ENCODE data around the gene ANKRD62. TPM values are rescaled to one million over a fixed set of nuclear protein-coding genes. Genes with fewer than 3 reads are reported as not detected.
"Not testable (repeated sequence)": the region's sequence is repeated elsewhere in the genome, so short reads cannot be mapped to it uniquely, and the experiment has no call there.

ANKRD62 gene
- polyA plus RNA-seq, 2 donors: 0.16 to 0.45 TPM

DNA sequence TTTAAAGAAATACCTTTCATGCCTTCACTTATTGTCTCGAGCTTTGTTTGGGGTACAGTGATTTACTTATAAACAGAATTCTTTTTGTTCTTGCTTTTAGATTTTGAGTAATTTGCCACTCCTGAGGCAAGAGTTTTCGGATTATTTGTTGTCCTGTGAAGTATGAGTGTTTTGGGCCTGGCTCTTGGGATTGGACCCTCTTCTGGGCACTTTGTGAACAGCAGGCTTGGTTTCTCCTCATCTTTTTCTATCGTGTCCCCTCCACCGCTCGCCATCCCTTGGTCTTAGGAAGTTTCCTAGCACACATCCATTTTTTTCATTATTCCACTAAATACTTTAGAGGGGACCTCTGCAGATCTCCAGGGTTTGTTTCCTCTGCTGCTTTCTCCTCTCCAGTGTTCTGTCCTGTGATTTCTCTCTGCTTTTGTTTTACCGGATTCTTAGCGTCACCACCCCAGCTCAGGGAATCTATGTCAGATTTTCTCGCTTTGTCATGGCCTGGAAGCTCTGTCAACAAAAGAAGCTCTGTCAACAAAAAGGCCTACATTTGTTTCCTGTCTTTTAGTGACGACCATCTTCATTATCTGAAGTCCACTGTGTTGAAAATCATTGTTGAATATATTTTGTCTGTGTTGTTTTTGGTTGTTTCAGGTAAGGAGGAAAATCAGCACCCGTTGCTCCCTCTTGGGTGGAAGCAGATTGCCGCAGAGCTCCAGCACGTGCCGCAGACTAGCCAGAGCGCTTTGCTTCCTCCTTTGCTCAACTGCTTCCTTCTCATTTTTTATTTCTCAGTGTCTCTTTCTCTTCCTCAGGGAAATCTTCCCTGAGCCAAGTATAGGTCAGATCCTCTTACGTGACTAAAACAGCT, 27.8 kb downstream of the ANKRD62 start:
- no peaks in the 10 kb centered on the region for H3K9me3 ChIP-seq (ENCODE audit: control insufficient read depth in 2 of 2, insufficient read depth in 1 of 2, low read depth in 1 of 2, low read length in 1 of 2)
- WGBS, 2 donors: 72 to 73% methylated on average over 15 of the region's 15 CpGs
- H3K36me3 ChIP-seq (ENCODE audit: control insufficient read depth in 2 of 2, insufficient read depth in 2 of 2, low read length in 1 of 2): no peaks in the 10 kb centered on the region
- H3K27ac ChIP-seq (ENCODE audit: low read depth in 2 of 2, low read length in 1 of 2): no peak overlapping the region
- no peak overlapping the region for H3K4me3 ChIP-seq (ENCODE audit: low read depth in 1 of 2, low read length in 2 of 2)
- H3K4me1 ChIP-seq (ENCODE audit: control insufficient read depth in 2 of 2, insufficient read depth in 2 of 2, low read length in 1 of 2): no peaks in the 10 kb centered on the region
- no peaks in the 10 kb centered on the region for H3K27me3 ChIP-seq (ENCODE audit: control insufficient read depth in 1 of 2, insufficient read depth in 2 of 2, low read length in 2 of 2)

DNA sequence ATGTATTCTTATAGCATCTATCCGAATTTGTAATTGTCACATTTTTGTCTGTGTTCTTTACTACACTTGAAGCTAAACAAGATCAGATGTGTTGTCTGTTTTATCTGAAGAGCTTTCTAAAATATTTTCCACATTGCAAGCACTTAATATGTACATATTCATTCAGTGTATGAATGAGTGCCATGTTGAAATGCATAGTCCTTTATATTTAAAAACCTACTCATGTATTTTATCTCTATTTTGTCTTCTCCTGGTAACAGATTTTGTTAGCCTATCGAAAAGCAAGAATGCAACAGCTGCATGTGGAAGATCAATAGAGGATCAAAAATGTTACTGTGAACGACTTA, 28.4 kb downstream of the ANKRD62 start:
- not testable (repeated sequence) for H3K4me3 ChIP-seq (ENCODE audit: low read depth in 1 of 2, low read length in 2 of 2); H3K4me1 ChIP-seq (ENCODE audit: control insufficient read depth in 2 of 2, insufficient read depth in 2 of 2, low read length in 1 of 2); H3K9me3 ChIP-seq (ENCODE audit: control insufficient read depth in 2 of 2, insufficient read depth in 1 of 2, low read depth in 1 of 2, low read length in 1 of 2); H3K27me3 ChIP-seq (ENCODE audit: control insufficient read depth in 1 of 2, insufficient read depth in 2 of 2, low read length in 2 of 2); H3K27ac ChIP-seq (ENCODE audit: low read depth in 2 of 2, low read length in 1 of 2); H3K36me3 ChIP-seq (ENCODE audit: control insufficient read depth in 2 of 2, insufficient read depth in 2 of 2, low read length in 1 of 2)
- WGBS, 2 donors: 83 to 88% methylated on average over 3 of the region's 3 CpGs

DNA sequence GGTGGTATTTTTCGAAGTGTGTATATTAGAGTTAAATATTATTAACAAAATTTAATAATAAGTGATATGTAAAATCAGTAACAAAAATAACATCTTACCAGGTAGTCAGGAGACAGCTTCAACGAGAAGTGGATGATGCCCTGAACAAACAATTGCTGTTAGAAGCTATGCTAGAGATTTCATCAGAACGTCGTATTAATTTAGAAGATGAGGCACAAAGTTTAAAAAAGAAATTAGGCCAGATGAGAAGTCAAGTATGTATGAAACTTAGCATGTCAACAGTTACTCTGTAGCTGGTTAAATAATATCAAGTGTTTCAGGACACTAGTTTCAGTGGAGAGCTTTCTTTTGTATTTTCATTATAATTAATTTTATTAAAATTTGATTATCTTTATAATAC, 34.0 kb downstream of the ANKRD62 start:
- H3K4me1 ChIP-seq (ENCODE audit: control insufficient read depth in 2 of 2, insufficient read depth in 2 of 2, low read length in 1 of 2); H3K4me3 ChIP-seq (ENCODE audit: low read depth in 1 of 2, low read length in 2 of 2); H3K27ac ChIP-seq (ENCODE audit: low read depth in 2 of 2, low read length in 1 of 2); H3K9me3 ChIP-seq (ENCODE audit: control insufficient read depth in 2 of 2, insufficient read depth in 1 of 2, low read depth in 1 of 2, low read length in 1 of 2); H3K36me3 ChIP-seq (ENCODE audit: control insufficient read depth in 2 of 2, insufficient read depth in 2 of 2, low read length in 1 of 2); H3K27me3 ChIP-seq (ENCODE audit: control insufficient read depth in 1 of 2, insufficient read depth in 2 of 2, low read length in 2 of 2): not testable (repeated sequence)
- WGBS, 2 donors: 79 to 85% methylated on average over 4 of the region's 4 CpGs

DNA sequence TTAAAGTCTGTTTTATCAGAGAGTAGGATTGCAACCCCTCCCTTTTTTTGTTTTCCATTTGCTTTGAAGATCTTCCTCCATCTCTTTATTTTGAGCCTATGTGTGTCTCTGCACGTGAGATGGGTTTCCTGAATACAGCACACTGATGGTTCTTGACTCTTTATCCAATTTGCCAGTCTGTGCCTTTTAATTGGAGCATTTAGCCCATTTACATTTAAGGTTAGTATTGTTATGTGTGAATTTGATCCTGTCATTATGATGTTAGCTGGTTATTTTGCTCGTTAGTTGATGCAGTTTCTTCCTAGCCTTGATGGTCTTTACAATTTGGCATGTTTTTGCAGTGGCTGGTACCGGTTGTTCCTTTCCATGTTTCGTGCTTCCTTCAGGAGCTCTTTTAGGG, 45.2 kb downstream of the ANKRD62 start:
- 86 to 88% methylated on average over 2 to 3 of the region's 4 CpGs for WGBS, 2 donors
- not testable (repeated sequence) for H3K4me1 ChIP-seq (ENCODE audit: control insufficient read depth in 2 of 2, insufficient read depth in 2 of 2, low read length in 1 of 2); H3K4me3 ChIP-seq (ENCODE audit: low read depth in 1 of 2, low read length in 2 of 2); H3K27me3 ChIP-seq (ENCODE audit: control insufficient read depth in 1 of 2, insufficient read depth in 2 of 2, low read length in 2 of 2); H3K9me3 ChIP-seq (ENCODE audit: control insufficient read depth in 2 of 2, insufficient read depth in 1 of 2, low read depth in 1 of 2, low read length in 1 of 2); H3K27ac ChIP-seq (ENCODE audit: low read depth in 2 of 2, low read length in 1 of 2); H3K36me3 ChIP-seq (ENCODE audit: control insufficient read depth in 2 of 2, insufficient read depth in 2 of 2, low read length in 1 of 2)

DNA sequence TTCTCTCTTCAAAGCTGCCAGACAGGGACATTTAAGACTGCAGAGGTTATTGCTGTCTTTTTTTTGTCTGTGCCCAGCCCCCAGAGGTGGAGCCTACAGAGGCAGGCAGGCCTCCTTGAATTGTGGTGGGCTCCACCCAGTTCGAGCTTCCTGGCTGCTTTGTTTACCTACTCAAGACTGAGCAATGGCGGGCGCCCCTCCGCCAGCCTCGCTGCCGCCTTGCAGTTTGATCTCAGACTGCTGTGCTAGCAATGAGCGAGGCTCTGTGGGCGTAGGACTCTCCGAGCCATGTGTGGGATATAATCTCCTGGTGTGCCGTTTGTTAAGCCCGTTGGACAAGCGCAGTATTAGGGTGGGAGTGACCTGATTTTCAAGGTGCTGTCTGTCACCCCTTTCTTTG, 47.2 kb downstream of the ANKRD62 start:
- not testable (repeated sequence) for H3K9me3 ChIP-seq (ENCODE audit: control insufficient read depth in 2 of 2, insufficient read depth in 1 of 2, low read depth in 1 of 2, low read length in 1 of 2); H3K4me1 ChIP-seq (ENCODE audit: control insufficient read depth in 2 of 2, insufficient read depth in 2 of 2, low read length in 1 of 2); H3K36me3 ChIP-seq (ENCODE audit: control insufficient read depth in 2 of 2, insufficient read depth in 2 of 2, low read length in 1 of 2); H3K4me3 ChIP-seq (ENCODE audit: low read depth in 1 of 2, low read length in 2 of 2); H3K27ac ChIP-seq (ENCODE audit: low read depth in 2 of 2, low read length in 1 of 2); H3K27me3 ChIP-seq (ENCODE audit: control insufficient read depth in 1 of 2, insufficient read depth in 2 of 2, low read length in 2 of 2)
- 81 to 88% methylated on average over 6 to 12 of the region's 12 CpGs for WGBS, 2 donors

DNA sequence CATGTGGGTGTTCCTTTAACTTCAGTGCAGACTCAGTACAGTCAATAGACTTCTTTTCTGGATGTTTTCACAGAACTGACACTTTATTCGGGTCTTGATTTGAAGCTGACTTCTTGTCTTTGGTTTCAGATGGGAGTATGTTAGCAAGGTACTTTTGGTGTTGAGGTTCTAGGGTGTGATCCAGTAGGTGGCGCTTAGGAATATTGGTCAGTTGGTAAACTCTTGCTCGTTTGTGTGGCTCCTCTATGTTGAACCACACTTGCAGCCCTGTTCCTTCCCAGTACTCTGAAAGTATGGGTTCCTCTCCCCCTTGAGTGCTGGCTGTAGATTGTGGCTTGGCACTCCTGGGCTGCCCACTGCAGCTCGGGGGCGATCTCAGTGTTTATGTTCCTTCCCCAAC, 48.1 kb downstream of the ANKRD62 start:
- H3K36me3 ChIP-seq (ENCODE audit: control insufficient read depth in 2 of 2, insufficient read depth in 2 of 2, low read length in 1 of 2); H3K27me3 ChIP-seq (ENCODE audit: control insufficient read depth in 1 of 2, insufficient read depth in 2 of 2, low read length in 2 of 2); H3K4me1 ChIP-seq (ENCODE audit: control insufficient read depth in 2 of 2, insufficient read depth in 2 of 2, low read length in 1 of 2); H3K27ac ChIP-seq (ENCODE audit: low read depth in 2 of 2, low read length in 1 of 2); H3K4me3 ChIP-seq (ENCODE audit: low read depth in 1 of 2, low read length in 2 of 2); H3K9me3 ChIP-seq (ENCODE audit: control insufficient read depth in 2 of 2, insufficient read depth in 1 of 2, low read depth in 1 of 2, low read length in 1 of 2): not testable (repeated sequence)
- whole genome bisulfite sequencing, 2 donors: no CpG with 5 or more reads among the region's 5 CpGs

- not testable (repeated sequence) for H3K4me1 ChIP-seq (ENCODE audit: control insufficient read depth in 2 of 2, insufficient read depth in 2 of 2, low read length in 1 of 2); H3K9me3 ChIP-seq (ENCODE audit: control insufficient read depth in 2 of 2, insufficient read depth in 1 of 2, low read depth in 1 of 2, low read length in 1 of 2); H3K4me3 ChIP-seq (ENCODE audit: low read depth in 1 of 2, low read length in 2 of 2); H3K27ac ChIP-seq (ENCODE audit: low read depth in 2 of 2, low read length in 1 of 2); H3K36me3 ChIP-seq (ENCODE audit: control insufficient read depth in 2 of 2, insufficient read depth in 2 of 2, low read length in 1 of 2); H3K27me3 ChIP-seq (ENCODE audit: control insufficient read depth in 1 of 2, insufficient read depth in 2 of 2, low read length in 2 of 2)
- WGBS, 2 donors: no CpG with 5 or more reads among the region's 5 CpGs
Measured at GRCh38 chr18:12149431-12149830, 55.8 kb downstream of the ANKRD62 start.

GRCh38 chr18:12154361-12154760, 60.7 kb downstream of the ANKRD62 start:
- no peaks in the 10 kb centered on the region for H3K27me3 ChIP-seq (ENCODE audit: control insufficient read depth in 1 of 2, insufficient read depth in 2 of 2, low read length in 2 of 2)
- no peak overlapping the region for H3K4me3 ChIP-seq (ENCODE audit: low read depth in 1 of 2, low read length in 2 of 2)
- H3K9me3 ChIP-seq (ENCODE audit: control insufficient read depth in 2 of 2, insufficient read depth in 1 of 2, low read depth in 1 of 2, low read length in 1 of 2): no peaks in the 10 kb centered on the region
- no peaks in the 10 kb centered on the region for H3K4me1 ChIP-seq (ENCODE audit: control insufficient read depth in 2 of 2, insufficient read depth in 2 of 2, low read length in 1 of 2)
- WGBS, 2 donors: 86 to 89% methylated on average over 4 of the region's 4 CpGs
- no peak overlapping the region for H3K27ac ChIP-seq (ENCODE audit: low read depth in 2 of 2, low read length in 1 of 2)
- no peaks in the 10 kb centered on the region for H3K36me3 ChIP-seq (ENCODE audit: control insufficient read depth in 2 of 2, insufficient read depth in 2 of 2, low read length in 1 of 2)

DNA sequence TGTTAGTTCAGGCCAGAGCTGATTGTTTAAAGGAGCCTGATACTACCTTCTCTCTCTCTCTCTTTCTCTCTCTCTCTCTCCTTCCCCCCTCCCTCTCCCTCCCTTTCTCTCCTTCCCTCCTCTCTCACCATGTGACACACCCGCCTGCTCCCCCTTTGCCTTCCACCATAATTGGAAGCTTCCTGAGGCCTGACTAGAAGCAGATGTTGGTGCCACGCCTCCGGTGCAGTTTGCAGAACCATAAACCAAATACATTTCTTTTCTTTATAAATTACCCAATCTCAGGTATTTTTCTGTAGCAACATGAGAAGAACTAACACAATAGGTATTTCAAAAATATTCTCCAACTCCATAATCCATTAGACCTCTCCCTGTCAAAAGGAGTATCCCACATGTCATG, 62.4 kb downstream of the ANKRD62 start:
- H3K36me3 ChIP-seq (ENCODE audit: control insufficient read depth in 2 of 2, insufficient read depth in 2 of 2, low read length in 1 of 2): no peaks in the 10 kb centered on the region
- H3K4me3 ChIP-seq (ENCODE audit: low read depth in 1 of 2, low read length in 2 of 2): no peak overlapping the region
- no peaks in the 10 kb centered on the region for H3K9me3 ChIP-seq (ENCODE audit: control insufficient read depth in 2 of 2, insufficient read depth in 1 of 2, low read depth in 1 of 2, low read length in 1 of 2)
- H3K4me1 ChIP-seq (ENCODE audit: control insufficient read depth in 2 of 2, insufficient read depth in 2 of 2, low read length in 1 of 2): no peaks in the 10 kb centered on the region
- no peak overlapping the region for H3K27ac ChIP-seq (ENCODE audit: low read depth in 2 of 2, low read length in 1 of 2)
- WGBS, 2 donors: 84 to 88% methylated on average over 3 of the region's 3 CpGs
- H3K27me3 ChIP-seq (ENCODE audit: control insufficient read depth in 1 of 2, insufficient read depth in 2 of 2, low read length in 2 of 2): no peaks in the 10 kb centered on the region

DNA sequence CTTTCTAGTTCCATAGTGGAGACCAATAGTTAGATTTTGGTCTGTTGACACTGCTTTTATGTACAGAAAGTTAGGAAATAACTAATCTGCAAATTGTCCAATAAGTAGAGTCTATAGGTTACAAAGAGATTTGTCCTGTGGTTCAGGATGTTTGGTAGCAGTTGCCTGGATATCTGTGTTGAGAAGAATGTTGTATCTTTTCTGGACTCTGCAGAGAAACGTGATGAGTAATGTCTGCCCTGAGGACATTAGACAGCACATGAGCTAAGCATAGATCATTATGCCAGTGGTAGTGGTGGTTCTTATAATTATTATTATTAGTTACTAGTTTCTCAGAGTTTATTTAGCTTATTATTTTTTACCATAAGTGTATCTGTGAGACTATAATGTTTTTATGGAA, 65.8 kb downstream of the ANKRD62 start:
- no peaks in the 10 kb centered on the region for H3K36me3 ChIP-seq (ENCODE audit: control insufficient read depth in 2 of 2, insufficient read depth in 2 of 2, low read length in 1 of 2)
- H3K27me3 ChIP-seq (ENCODE audit: control insufficient read depth in 1 of 2, insufficient read depth in 2 of 2, low read length in 2 of 2): no peaks in the 10 kb centered on the region
- H3K27ac ChIP-seq (ENCODE audit: low read depth in 2 of 2, low read length in 1 of 2): no peak overlapping the region
- 22 to 36% methylated on average over 1 of the region's 1 CpG for WGBS, 2 donors
- H3K9me3 ChIP-seq (ENCODE audit: control insufficient read depth in 2 of 2, insufficient read depth in 1 of 2, low read depth in 1 of 2, low read length in 1 of 2): no peaks in the 10 kb centered on the region
- no peak overlapping the region for H3K4me3 ChIP-seq (ENCODE audit: low read depth in 1 of 2, low read length in 2 of 2)
- no peaks in the 10 kb centered on the region for H3K4me1 ChIP-seq (ENCODE audit: control insufficient read depth in 2 of 2, insufficient read depth in 2 of 2, low read length in 1 of 2)

Measured in esophagus (tissue), 2 donors.